ENCODE measurements around the gene TMEM121.

The TMEM121 gene

DNA sequence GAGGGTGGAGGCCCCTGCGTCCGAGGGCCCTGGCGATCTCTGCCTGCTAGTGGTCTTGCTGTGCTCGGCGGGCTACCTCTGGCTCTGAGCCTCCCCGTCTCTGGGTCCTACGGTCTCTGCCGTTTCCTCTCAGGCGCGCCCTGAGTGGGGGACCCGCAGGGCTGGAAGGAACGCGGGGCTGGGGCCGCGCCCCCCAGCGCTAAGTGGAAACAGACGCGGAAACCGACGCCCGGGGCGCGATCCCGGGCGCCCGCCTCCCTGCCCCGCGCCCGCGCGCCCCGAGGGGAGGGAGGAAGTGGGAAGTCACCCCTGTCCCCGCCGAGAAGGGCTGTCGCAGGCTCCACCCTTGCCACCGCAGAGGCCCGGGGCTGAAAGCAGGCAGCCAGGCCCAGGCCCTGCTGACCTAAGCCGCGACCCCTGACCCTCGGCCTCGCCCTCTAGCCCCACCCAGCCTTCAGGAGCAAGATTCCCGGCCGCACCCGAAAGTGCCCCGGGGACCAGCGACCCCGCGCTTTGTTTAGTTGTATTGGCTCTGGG, 38.9 kb upstream of the TMEM121 start:
- DNase-seq: peak; percentile 44

DNA sequence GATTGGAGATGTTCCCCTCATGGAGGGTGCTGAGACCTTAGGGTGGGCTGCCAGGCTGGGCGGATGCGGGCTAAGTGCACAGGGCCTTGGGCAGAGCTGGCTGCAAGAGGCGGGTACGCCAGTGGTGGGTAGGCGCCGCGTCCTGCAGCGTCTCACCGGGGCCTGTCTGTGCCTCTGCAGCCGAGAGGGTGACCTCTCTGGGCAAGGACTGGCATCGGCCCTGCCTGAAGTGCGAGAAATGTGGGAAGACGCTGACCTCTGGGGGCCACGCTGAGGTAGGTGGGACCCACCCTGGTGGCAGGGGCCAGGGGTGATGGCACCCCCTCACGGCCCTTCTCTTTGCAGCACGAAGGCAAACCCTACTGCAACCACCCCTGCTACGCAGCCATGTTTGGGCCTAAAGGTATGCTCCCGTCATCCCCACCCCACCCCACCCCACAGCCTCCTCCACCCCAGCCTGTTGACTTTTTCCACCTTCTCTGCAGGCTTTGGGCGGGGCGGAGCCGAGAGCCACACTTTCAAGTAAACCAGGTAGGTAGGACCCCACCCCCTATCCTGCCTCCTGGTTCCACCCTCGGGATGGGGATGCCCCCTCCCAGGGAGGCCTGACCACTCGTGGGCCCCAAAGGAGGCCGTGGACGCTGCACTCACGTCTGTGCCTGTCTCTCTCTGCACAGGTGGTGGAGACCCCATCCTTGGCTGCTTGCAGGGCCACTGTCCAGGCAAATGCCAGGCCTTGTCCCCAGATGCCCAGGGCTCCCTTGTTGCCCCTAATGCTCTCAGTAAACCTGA, 38.2 kb upstream of the TMEM121 start:
- no peak for DNase-seq

DNA sequence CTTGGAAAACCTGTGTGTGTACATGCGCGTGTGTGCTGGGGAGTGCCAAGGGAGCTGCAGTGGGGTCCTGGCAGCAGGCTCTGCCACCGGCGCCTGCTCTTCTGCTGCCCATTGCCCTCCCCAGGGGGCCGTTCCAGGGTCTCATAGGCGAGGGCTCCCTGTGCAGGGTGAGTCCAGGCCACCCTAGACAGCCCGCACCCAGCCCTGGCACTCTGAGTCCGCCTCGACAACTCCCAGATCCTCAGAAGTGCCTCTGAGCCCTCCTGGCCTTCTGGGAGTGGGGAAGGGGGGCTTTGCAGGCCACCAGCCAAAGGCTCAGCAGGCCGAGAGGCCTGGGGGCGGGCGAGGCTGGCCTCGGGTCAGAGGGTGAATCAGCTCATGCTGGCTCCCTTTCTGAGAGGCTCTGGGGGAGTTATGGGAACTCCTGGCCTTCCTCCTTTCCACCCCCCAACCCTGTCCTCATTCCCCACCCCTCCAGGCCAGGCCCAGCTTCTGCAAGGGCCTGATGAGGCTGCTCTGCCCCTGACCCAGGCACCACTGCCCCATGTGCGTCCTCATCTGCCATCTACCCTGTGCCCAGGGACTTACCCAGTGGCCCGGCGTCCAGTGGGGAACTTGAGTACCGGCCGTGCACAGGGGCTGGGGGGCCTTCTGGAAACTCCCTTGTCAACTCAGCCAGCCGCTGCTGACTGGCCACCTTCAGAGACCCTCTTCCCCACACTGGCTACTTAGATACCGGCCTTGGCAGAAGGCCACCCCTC, 37.4 kb upstream of the TMEM121 start:
- no peak for DNase-seq

- peak; percentile 76 for DNase-seq
Observed at GRCh38 chr14:105489542-105490266, 36.7 kb upstream of the TMEM121 start.

GRCh38 chr14:105490267-105490571, 36.2 kb upstream of the TMEM121 start:
- no peak for DNase-seq

DNA sequence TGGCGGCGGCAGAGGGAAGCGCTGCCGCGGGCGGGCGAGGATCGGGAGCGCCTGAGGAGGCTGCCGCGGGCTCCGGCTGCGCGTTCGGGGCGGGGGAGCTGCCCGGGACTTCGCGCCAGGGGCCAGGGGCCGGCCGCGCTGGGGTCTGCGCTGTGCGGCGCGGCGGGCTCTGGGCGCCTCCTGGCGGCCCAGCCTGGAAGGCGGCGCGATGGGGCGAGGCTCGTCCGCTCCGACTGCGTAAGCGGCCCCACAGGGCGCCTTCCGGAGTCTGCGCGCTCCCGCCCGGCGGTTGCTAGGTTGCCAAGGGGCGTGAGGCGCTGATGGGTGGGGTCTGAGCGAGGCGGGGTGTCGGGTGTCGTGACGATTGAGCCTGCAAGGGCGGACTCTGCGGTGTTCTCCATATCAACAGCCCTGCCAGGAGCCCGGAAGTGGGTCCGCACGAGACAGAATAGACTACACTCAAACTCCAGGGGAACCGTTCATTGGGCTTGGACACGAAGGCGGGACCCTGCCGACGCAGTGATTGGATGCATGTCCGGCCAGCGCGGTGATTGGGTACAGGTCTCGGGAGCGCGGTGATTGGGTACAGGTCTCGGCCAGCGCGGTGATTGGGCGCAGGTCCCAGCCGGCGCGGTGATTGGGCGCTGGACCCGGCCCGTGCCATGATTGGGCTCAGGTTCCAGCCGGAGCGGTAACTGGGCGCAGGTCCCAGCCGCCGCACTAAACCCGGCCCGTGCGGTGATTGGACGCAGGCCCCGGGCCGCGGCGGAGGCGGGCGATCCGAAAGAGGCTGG, 35.6 kb upstream of the TMEM121 start, which contains the start of gene TEDC1:
TEDC1 (plus strand) TSS at position 675 of the 794 bp plus-strand sequence. CDS start 130 bp downstream, outside the sequence.
- DNase-seq: peak; percentile 97

GRCh38 chr14:105491366-105491973, 34.9 kb upstream of the TMEM121 start:
- DNase-seq: peak; percentile 84

DNA sequence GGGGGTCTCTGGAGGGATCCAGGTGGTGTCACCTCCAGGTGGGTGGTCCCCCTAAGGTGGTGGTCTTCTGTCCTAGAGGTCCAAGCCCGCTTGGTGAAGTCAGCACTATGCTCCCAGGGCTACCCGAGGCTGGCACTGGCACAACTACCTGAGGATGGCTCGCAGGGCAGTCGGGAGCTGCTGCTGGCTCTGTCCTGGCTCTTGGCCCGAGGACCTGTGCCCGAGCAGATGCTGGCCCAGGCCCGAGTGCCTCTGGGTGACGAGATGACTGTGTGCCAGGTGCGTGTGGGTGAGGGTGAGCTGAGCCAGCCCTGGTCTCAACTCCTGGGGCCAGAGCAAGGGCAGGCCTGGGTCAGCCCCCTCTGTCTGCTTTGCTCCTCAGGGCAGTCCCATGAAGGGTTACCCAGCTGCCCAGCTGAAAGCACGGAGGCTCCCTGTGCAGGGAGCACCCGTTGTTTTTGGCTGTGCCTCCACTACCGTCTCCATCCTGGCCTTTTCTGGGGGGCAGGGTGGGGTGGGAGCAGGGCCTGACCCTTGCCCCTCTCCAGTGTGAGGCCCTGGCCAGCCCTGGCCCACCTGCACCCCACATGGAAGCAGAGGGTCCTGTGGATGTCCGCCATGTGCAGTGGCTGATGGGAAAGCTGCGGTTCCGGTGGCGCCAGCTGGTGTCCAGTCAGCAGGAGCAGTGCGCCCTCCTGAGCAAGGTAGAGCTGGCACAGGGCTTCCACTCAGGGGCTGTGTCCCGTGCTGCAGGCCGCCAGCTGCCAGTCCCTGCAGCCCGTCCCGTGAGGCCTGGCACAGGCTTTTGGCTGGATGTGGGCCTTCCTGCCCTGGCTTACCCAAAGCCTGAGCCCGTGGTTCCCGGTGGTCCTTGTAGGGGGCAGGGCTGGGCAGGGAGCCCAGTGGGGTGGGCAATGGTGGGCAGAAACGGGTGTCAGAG, 34.1 kb upstream of the TMEM121 start:
- no peak for DNase-seq

GRCh38 chr14:105492971-105493871, 33.2 kb upstream of the TMEM121 start:
- no peak for DNase-seq

DNA sequence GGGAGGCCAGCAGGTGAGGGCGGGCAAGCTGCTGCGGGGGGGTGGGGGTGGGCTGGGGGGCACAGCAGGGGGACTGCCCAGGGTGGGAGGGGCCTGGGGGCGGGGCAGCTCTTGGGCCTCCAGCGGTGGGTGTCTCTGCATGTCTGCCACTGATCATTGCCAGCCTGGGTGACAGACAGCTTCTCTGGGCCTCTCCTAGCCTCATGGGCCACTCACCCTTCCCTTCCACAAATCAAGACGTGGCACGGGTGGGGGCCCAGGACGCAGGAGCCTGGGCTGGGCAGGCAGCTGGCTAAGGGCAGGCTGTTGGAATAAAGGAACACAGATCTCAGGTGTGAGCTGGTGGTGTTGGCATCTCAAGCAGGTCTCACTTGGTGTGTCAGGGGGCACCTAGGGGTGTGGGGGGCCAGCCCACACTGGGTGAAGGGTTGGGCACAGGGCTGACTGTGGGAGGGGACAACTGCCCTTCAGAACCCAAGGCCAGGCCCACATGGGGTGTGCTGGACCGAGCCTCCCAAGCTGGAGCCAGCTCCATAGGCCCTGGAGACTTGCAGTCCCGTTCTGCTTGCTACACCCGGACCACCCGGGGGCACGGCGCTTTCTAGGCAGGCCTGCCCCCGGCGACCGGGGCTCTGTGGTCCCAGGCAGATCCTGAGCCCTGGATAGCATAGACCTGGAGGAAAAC, 32.3 kb upstream of the TMEM121 start:
- no peak for DNase-seq

DNA sequence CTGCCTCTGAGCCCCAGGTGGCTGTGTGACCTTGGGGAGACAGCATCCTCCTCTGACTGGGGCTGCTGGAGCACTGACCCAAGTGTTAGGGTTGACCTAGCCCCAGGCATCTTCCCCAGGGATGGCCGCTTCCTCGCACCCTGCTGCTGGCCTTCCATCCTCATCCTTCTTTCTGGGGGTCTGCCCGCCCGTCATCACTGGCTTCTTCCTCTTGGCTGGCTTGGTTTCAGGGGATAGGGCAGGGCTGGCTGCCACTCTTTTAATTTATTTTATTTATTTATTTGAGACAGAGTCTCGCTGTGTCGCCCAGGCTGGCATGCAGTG, 31.8 kb upstream of the TMEM121 start:
- no peak for DNase-seq

- DNase-seq: no peak
Observed at GRCh38 chr14:105495101-105495989, 31.0 kb upstream of the TMEM121 start.

DNA sequence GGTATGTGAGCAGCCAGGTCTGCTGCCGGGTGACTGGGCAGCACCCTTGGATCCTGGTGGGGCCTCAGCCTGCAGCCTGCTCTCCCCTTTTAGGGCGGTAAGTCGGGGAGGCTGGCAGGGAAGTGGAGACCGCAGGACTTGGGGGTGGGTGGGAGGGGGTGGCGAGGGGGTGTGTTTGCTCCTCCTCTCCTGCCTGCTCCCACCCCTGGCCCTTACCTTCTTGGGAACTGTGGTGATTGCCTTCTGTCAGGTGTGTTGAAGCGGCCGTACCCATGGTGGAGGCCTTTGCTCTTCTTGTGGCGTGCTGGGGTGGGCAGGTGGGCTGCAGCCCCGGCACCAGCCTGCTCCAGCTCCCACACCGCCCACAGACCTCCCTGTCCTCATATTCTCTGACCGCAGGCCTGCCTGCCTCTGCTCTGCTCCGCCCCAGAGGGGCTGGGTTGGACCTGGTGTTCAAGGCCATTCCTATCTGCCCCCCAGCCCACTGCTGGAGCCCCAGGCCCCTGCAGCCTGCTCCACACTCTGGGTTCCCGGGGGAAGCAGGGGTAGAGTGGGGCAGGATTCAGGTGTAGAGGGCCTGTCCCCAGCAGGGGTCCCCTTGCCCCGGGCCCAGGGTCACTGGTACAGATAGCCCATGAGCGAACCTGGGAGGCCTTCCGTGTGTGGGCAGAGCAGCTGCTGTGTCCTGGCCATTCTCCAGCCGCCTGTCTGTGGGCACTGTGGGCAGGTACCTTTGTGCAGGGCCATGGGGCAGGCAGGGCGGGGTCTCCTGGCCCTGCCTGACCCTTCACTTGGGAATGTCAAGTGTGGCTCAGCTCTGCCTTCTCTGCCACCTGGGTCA, 30.2 kb upstream of the TMEM121 start:
- DNase-seq: no peak

- no peak for DNase-seq
Observed at GRCh38 chr14:105496831-105497591, 29.4 kb upstream of the TMEM121 start.

GRCh38 chr14:105497671-105498429, 28.5 kb upstream of the TMEM121 start:
- DNase-seq: no peak

Measured in stimulated activated CD4-positive, alpha-beta T cell treated with anti-CD3 and anti-CD28 coated beads, Interleukin-12 subunit alpha, Interleukin-12 subunit beta, amount 100 ng/mL, for 4 hours (primary cell).